CD4-positive, alpha-beta memory T cell (primary cell): Measurements from ENCODE around the gene FAM83C. TPM values are rescaled to one million over a fixed set of nuclear protein-coding genes. Genes with fewer than 3 reads are reported as not detected.
A peak's percentile ranks its signal among the peaks of the same experiment; 100 is the strongest.

ENCODE experiments used
- CTCF ChIA-PET: fragments of 350-600 bp; sonication (Branson Sonifier 250); formaldehyde crosslinking; loops from one replicate; lab custom pipeline; 2021; ENCODE audit warnings: inconsistent platforms; ENCODE audit not compliant: partially characterized antibody; lab: Charles Lee
- POLR2A ChIA-PET: fragments of 350-600 bp; sonication (Branson Sonifier 250); formaldehyde crosslinking; loops from one replicate; lab custom pipeline; 2021; ENCODE audit not compliant: partially characterized antibody; lab: Charles Lee
- DNase-seq, 5 donors: peaks; one replicate each; pipeline versions ENCODE4 v3.0.0 to v3.0.0-alpha.2; 2020 to 2022; ENCODE audit warnings: mixed read lengths in 1 of 5
- H3K27ac ChIP-seq: one replicate; pipeline ENCODE4 v1.7.0; 2013; ENCODE audit warnings: low read depth, low read length
- H3K27me3 ChIP-seq: 2 replicates; pipeline ENCODE4 v1.7.0; 2013; ENCODE audit warnings: mild to moderate bottlenecking, low read length, moderate library complexity; ENCODE audit not compliant: insufficient read depth
- H3K36me3 ChIP-seq: 2 replicates; pipeline ENCODE4 v1.7.0; 2013; ENCODE audit warnings: mild to moderate bottlenecking, low read length, moderate library complexity; ENCODE audit not compliant: insufficient read depth
- H3K4me1 ChIP-seq: 2 replicates; pipeline ENCODE4 v1.7.0; 2013; ENCODE audit warnings: mild to moderate bottlenecking, low read length, moderate library complexity; ENCODE audit not compliant: insufficient read depth
- H3K4me3 ChIP-seq, 2 donors: one replicate each; pipeline ENCODE4 v1.7.0; 2013; ENCODE audit warnings: low read length in 2 of 2, mild to moderate bottlenecking in 1 of 2
- H3K9me3 ChIP-seq, 2 donors: one replicate each; pipeline ENCODE4 v1.7.0; 2013; ENCODE audit warnings: low read length in 2 of 2, control low read depth in 1 of 2; ENCODE audit not compliant: control insufficient read depth in 1 of 2
- H3K27ac Mint-ChIP-seq, 7 donors: one replicate each; pipeline ENCODE4 v1.8.0; 2020 to 2021; ENCODE audit warnings: mixed read lengths in 7 of 7, mild to moderate bottlenecking in 6 of 7, inconsistent platforms in 3 of 7, moderate library complexity in 3 of 7
- H3K27me3 Mint-ChIP-seq, 2 donors: one replicate each; pipeline ENCODE4 v1.8.0; 2020 to 2021; ENCODE audit warnings: mixed read lengths in 2 of 2
- H3K36me3 Mint-ChIP-seq, 2 donors: one replicate each; pipeline ENCODE4 v1.8.0; 2020 to 2021; ENCODE audit warnings: mixed read lengths in 2 of 2, inconsistent platforms in 1 of 2, mild to moderate bottlenecking in 1 of 2
- H3K4me1 Mint-ChIP-seq, 4 donors: one replicate each; pipeline ENCODE4 v1.8.0; 2020 to 2021; ENCODE audit warnings: mixed read lengths in 4 of 4, mild to moderate bottlenecking in 1 of 4
- H3K4me3 Mint-ChIP-seq, 8 donors: one replicate each; pipeline ENCODE4 v1.8.0; 2020 to 2021; ENCODE audit warnings: mixed read lengths in 8 of 8, mild to moderate bottlenecking in 7 of 8, moderate library complexity in 6 of 8, inconsistent platforms in 3 of 8
- H3K9me3 Mint-ChIP-seq, 8 donors: one replicate each; pipeline ENCODE4 v1.8.0; 2020 to 2021; ENCODE audit warnings: mixed read lengths in 8 of 8, mild to moderate bottlenecking in 5 of 8, inconsistent platforms in 3 of 8, moderate library complexity in 1 of 8
- intact Hi-C: fragments of 100-400 bp; cut with micrococcal nuclease; formaldehyde crosslinking; loops from one replicate; pipeline ENCODE4 v1.15.1; 2023
- polyA plus RNA-seq, 2 donors: library from polyadenylated mRNA; unstranded; fragments of 300-500 nt; fragmentation: Illumina TruSeq; gene quantifications; one replicate each; pipeline ENCODE4 v1.2.3, GENCODE V29; 2021
- total RNA-seq, 2 experiments: library from RNA; stranded (reverse); gene quantifications; one replicate each; pipeline ENCODE4 v1.2.3, GENCODE V29; 2021

FAM83C gene
- total and polyA plus RNA-seq, 4 experiments from 2014 or later: not detected

DNA sequence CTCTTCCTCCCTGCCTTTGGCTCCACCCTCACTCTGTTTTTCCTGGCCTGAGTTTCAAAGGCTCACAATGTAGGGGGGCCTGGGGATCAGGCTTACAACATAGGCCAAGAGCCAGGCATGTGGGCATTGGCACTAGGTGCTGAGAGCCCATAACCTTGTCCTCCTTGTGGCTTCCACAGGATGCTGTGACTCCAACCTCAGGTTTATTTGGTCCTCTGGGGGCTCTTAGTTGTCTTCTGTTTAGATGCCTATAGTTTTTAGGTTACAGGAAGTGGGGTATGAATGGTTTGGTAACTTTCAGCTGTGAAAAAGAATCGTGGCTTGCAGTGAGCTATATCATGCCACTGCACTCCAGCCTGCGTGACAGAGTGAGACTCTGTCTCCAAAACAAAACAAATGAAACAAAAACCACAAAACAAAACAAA is 40.2 kb downstream of the FAM83C start:
- intact Hi-C loops: no loop called here
- H3K4me3 ChIP-seq: no peak overlapping the region
- ChIA-PET CTCF (no interaction called here), POLR2A (interaction anchor here (0.8 to 1.9 kb wide), 3 partner anchors 15 to 25 kb away, joined by 3 to 7 read pairs (median 3); partner anchors contain the start of gene MMP24OS)
- Mint-ChIP-seq H3K4me1 (peaks cover 7 to 33% (median 23%) of the 10 kb centered on the region in 4 donors), H3K4me3 (peak overlapping the region in 7 of 8 donors; percentile 29 to 82 (median 70)), H3K27ac (peak overlapping the region; percentile 94 to 100 (median 97)), H3K9me3 (no peaks in the 10 kb centered on the region), H3K36me3 (peaks cover 10 to 28% of the 10 kb centered on the region in 2 donors), H3K27me3 (no peaks in the 10 kb centered on the region)
- H3K36me3 ChIP-seq: no peaks in the 10 kb centered on the region
- DNase-seq: peak; percentile 52 to 74 (median 65)
- no peaks in the 10 kb centered on the region for H3K27me3 ChIP-seq
- no peaks in the 10 kb centered on the region for H3K9me3 ChIP-seq
- peaks cover 27% of the 10 kb centered on the region for H3K4me1 ChIP-seq
- peak overlapping the region; percentile 56 for H3K27ac ChIP-seq

GRCh38 chr20:35251613-35251940 is 40.6 kb downstream of the FAM83C start:
- H3K36me3 ChIP-seq: no peaks in the 10 kb centered on the region
- H3K9me3 ChIP-seq: no peaks in the 10 kb centered on the region
- peak overlapping the region in 3 of 8 donors; percentile 53 to 82 (median 71) for H3K4me3 Mint-ChIP-seq
- H3K27me3 Mint-ChIP-seq: no peaks in the 10 kb centered on the region
- intact Hi-C loops: no loop called here
- ChIA-PET POLR2A (interaction anchor here (0.7 to 1.9 kb wide), 3 partner anchors 18 to 33 kb away, joined by 3 to 7 read pairs (median 3); partner anchors contain the start of genes EIF6 and MMP24OS), CTCF (no interaction called here)
- H3K27me3 ChIP-seq: no peaks in the 10 kb centered on the region
- no peak overlapping the region for H3K4me3 ChIP-seq
- H3K36me3 Mint-ChIP-seq: peaks cover 10 to 32% of the 10 kb centered on the region in 2 donors
- no peak for DNase-seq
- H3K9me3 Mint-ChIP-seq: no peaks in the 10 kb centered on the region
- peak overlapping the region; percentile 27 for H3K27ac ChIP-seq
- peaks cover 7 to 33% (median 23%) of the 10 kb centered on the region in 4 donors for H3K4me1 Mint-ChIP-seq
- H3K4me1 ChIP-seq: peaks cover 27% of the 10 kb centered on the region
- H3K27ac Mint-ChIP-seq: peak overlapping the region; percentile 43 to 100 (median 97)

DNA sequence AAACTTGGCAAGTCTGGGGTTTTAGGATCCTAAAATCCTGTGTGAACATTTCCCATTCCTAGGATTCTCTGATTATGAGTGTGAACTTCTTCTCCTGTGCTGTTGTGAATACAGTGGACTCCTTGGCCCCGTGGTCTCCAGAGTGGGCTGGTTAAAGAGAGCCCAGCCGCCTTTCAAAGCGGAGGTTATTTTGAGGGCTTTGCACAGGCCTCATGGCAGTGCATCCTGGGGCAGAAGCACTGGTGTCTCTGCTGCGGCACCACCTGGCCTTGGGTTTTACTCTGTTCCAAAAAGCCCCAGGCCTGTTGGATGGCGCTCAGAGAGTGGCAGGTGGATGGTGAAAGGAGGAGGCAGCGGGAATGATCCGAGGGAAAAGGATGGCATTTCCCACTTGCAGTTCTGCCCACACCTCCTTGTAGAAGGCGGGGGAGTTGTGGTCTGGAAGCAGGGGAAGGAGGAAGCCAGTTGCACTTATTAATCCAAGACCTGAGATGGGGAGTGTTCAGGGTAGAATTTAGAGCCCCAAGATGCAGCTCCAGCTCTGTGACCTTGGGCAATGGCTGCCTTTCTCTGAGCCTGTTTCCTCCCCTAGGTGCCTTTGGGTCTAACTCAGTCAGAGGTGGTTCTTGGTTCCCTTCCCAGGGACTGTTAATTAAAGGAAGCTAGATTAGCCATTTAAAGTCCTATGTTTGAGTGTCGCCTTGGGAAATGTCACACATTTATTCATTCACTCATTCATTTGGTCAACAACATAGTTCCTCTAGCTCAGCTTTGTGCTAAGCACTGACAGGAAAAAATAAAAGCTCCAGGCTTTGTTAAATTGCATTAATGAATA is 43.4 kb downstream of the FAM83C start:
- H3K9me3 ChIP-seq: no peaks in the 10 kb centered on the region
- Mint-ChIP-seq H3K27ac (no peak overlapping the region), H3K27me3 (no peaks in the 10 kb centered on the region), H3K4me3 (no peak overlapping the region), H3K4me1 (peaks cover 7 to 28% (median 21%) of the 10 kb centered on the region in 4 donors), H3K9me3 (no peaks in the 10 kb centered on the region), H3K36me3 (peaks cover 7 to 21% of the 10 kb centered on the region in 2 donors)
- intact Hi-C loops: no loop called here
- no peaks in the 10 kb centered on the region for H3K27me3 ChIP-seq
- peaks cover 27% of the 10 kb centered on the region for H3K4me1 ChIP-seq
- no peak for DNase-seq
- ChIA-PET POLR2A (no interaction called here), CTCF (interaction anchor here (1.6 kb wide), 1 partner anchor 56 kb away, joined by 4 read pairs; no protein-coding TSS in a partner anchor)
- no peaks in the 10 kb centered on the region for H3K36me3 ChIP-seq
- no peak overlapping the region for H3K27ac ChIP-seq
- H3K4me3 ChIP-seq: no peak overlapping the region

GRCh38 chr20:35246723-35247122 is 45.5 kb downstream of the FAM83C start:
- no peak for DNase-seq
- ChIA-PET POLR2A (no interaction called here), CTCF (no interaction called here)
- Mint-ChIP-seq H3K27me3 (no peaks in the 10 kb centered on the region), H3K27ac (no peak overlapping the region), H3K36me3 (peaks cover 0 to 21% of the 10 kb centered on the region in 2 donors), H3K4me1 (peaks cover 0 to 12% (median 9%) of the 10 kb centered on the region in 4 donors), H3K4me3 (no peak overlapping the region), H3K9me3 (no peaks in the 10 kb centered on the region)
- Histone ChIP-seq H3K36me3 (no peaks in the 10 kb centered on the region), H3K27me3 (no peaks in the 10 kb centered on the region), H3K4me3 (no peak overlapping the region), H3K27ac (no peak overlapping the region), H3K4me1 (peaks cover 12% of the 10 kb centered on the region), H3K9me3 (no peaks in the 10 kb centered on the region)
- intact Hi-C loops: no loop called here

GRCh38 chr20:35243986-35244385 is 48.2 kb downstream of the FAM83C start:
- no peaks in the 10 kb centered on the region for H3K36me3 ChIP-seq
- DNase-seq: no peak
- Mint-ChIP-seq H3K27ac (no peak overlapping the region), H3K36me3 (peaks cover 1 to 18% of the 10 kb centered on the region in 2 donors), H3K4me3 (no peak overlapping the region), H3K9me3 (no peaks in the 10 kb centered on the region), H3K27me3 (no peaks in the 10 kb centered on the region), H3K4me1 (no peaks in the 10 kb centered on the region)
- POLR2A ChIA-PET: no interaction called here
- H3K4me3 ChIP-seq: no peak overlapping the region
- no peak overlapping the region for H3K27ac ChIP-seq
- CTCF ChIA-PET: interaction anchor here (0.6 kb wide), 1 partner anchor 1043 kb away, joined by 3 read pairs; no protein-coding TSS in a partner anchor
- no peaks in the 10 kb centered on the region for H3K9me3 ChIP-seq
- no peaks in the 10 kb centered on the region for H3K27me3 ChIP-seq
- intact Hi-C loops: no loop called here
- H3K4me1 ChIP-seq: no peaks in the 10 kb centered on the region

- H3K36me3 ChIP-seq: no peaks in the 10 kb centered on the region
- Mint-ChIP-seq H3K27ac (no peak overlapping the region), H3K4me3 (no peak overlapping the region), H3K36me3 (peaks cover 1 to 21% of the 10 kb centered on the region in 2 donors), H3K9me3 (no peaks in the 10 kb centered on the region), H3K27me3 (no peaks in the 10 kb centered on the region), H3K4me1 (no peaks in the 10 kb centered on the region)
- DNase-seq: no peak
- intact Hi-C loops: no loop called here
- no peak overlapping the region for H3K4me3 ChIP-seq
- H3K27ac ChIP-seq: no peak overlapping the region
- no peaks in the 10 kb centered on the region for H3K27me3 ChIP-seq
- POLR2A ChIA-PET: no interaction called here
- no peaks in the 10 kb centered on the region for H3K4me1 ChIP-seq
- H3K9me3 ChIP-seq: no peaks in the 10 kb centered on the region
- CTCF ChIA-PET: no interaction called here
These were observed 48.9 kb downstream of the FAM83C start for GRCh38 chr20:35243317-35243716.

- Mint-ChIP-seq H3K9me3 (no peaks in the 10 kb centered on the region), H3K4me1 (no peaks in the 10 kb centered on the region), H3K36me3 (peaks cover 11 to 24% of the 10 kb centered on the region in 2 donors), H3K27me3 (no peaks in the 10 kb centered on the region), H3K27ac (peak overlapping the region in 1 of 7 donors; percentile 34), H3K4me3 (no peak overlapping the region)
- Histone ChIP-seq H3K27me3 (no peaks in the 10 kb centered on the region), H3K4me1 (no peaks in the 10 kb centered on the region), H3K4me3 (no peak overlapping the region), H3K36me3 (no peaks in the 10 kb centered on the region), H3K27ac (no peak overlapping the region), H3K9me3 (no peaks in the 10 kb centered on the region)
- ChIA-PET POLR2A (no interaction called here), CTCF (no interaction called here)
- intact Hi-C loops: no loop called here
- no peak for DNase-seq
These were observed 51.4 kb downstream of the FAM83C start for GRCh38 chr20:35240811-35241293.
